ENCODE data around the gene ZNF260.

ZNF260 gene

GRCh38 chr19:36528194-36528920, at the start of gene ZNF260:
TSS of gene ZNF260 (minus strand) at chr19:36528271. CDS start at chr19:36515238, 13,033 bp downstream.
- TF ChIP-seq, protein P1, sequence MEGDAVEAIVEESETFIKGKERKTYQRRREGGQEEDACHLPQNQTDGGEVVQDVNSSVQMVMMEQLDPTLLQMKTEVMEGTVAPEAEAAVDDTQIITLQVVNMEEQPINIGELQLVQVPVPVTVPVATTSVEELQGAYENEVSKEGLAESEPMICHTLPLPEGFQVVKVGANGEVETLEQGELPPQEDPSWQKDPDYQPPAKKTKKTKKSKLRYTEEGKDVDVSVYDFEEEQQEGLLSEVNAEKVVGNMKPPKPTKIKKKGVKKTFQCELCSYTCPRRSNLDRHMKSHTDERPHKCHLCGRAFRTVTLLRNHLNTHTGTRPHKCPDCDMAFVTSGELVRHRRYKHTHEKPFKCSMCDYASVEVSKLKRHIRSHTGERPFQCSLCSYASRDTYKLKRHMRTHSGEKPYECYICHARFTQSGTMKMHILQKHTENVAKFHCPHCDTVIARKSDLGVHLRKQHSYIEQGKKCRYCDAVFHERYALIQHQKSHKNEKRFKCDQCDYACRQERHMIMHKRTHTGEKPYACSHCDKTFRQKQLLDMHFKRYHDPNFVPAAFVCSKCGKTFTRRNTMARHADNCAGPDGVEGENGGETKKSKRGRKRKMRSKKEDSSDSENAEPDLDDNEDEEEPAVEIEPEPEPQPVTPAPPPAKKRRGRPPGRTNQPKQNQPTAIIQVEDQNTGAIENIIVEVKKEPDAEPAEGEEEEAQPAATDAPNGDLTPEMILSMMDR (IDR thresholded peaks at IDR 0.05), result no peak
- no peak for TF ChIP-seq ZFX (IDR thresholded peaks at IDR 0.05; ENCODE audit: borderline replicate concordance)
- peak within 1 kb of the TSS; percentile 92 for H3K27ac ChIP-seq

GRCh38 chr19:36577271-36577996, 49.4 kb upstream of the ZNF260 start:
- no peak overlapping the region for H3K27ac ChIP-seq
- TF ChIP-seq ZFX (IDR thresholded peaks at IDR 0.05; ENCODE audit: borderline replicate concordance), result no peak
- TF ChIP-seq, protein P1 (IDR thresholded peaks at IDR 0.05), result no peak

GRCh38 chr19:36574741-36575140, 46.7 kb upstream of the ZNF260 start:
- TF ChIP-seq, protein P1 (IDR thresholded peaks at IDR 0.05), result no peak
- TF ChIP-seq ZFX (IDR thresholded peaks at IDR 0.05; ENCODE audit: borderline replicate concordance), result no peak
- H3K27ac ChIP-seq, result peak overlapping the region; percentile 90

DNA sequence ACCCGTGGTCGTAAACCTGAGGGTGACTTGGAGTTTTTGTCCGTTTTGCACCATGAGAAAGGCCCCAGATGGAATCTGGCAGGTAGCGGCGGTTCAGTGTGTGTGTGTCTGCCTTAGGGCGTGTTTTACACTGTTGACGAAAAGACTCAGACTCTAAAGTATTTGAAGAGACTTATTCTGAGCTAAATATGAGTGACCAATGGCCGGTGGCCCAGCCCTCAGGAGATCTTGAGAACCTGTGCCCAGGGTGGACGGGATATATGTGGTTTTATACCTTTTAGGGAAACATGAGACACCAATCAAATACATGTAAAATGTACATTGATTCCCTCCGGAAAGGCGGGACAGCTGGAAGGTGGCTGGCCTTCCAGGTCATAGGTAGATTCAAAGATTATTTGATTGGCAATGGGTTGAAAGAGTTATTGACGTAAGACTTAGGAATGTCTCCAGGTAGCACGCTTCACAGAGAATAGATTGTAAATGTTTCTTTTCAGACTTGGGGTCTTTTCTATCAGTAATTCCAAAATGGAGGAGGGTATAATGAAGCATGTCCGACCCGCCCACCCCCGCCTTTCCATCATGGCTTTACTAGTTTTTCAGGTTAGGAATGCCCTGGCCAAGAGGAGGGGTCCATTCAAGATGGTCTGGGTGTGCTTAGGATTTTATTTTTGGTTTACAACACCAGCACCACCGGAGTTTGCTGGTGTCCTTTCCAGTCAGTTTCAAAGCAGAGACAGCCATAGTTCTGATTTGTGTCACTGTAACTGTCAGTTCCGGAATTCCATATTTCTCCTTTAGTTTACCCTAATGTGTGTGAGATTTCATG, 46.0 kb upstream of the ZNF260 start:
- TF ChIP-seq ZFX (IDR thresholded peaks at IDR 0.05; ENCODE audit: borderline replicate concordance), result no peak
- TF ChIP-seq, protein P1 (IDR thresholded peaks at IDR 0.05), result no peak

GRCh38 chr19:36573020-36573894, 45.2 kb upstream of the ZNF260 start, which contains the start of gene ZNF529:
TSS of gene ZNF529 (minus strand) at chr19:36573292. CDS start at chr19:36572346, 946 bp downstream.
- peak within 1 kb of the TSS; percentile 90 for H3K27ac ChIP-seq
- TF ChIP-seq, protein P1 (IDR thresholded peaks at IDR 0.05), result 0 out of 2 replicates have a peak, but pooled peaks have one; percentile 4
- no peak for TF ChIP-seq ZFX (IDR thresholded peaks at IDR 0.05; ENCODE audit: borderline replicate concordance)

More for the DNA sequence above, 46.0 kb upstream of the ZNF260 start:
- H3K27ac ChIP-seq, result peak overlapping the region; percentile 90

DNA sequence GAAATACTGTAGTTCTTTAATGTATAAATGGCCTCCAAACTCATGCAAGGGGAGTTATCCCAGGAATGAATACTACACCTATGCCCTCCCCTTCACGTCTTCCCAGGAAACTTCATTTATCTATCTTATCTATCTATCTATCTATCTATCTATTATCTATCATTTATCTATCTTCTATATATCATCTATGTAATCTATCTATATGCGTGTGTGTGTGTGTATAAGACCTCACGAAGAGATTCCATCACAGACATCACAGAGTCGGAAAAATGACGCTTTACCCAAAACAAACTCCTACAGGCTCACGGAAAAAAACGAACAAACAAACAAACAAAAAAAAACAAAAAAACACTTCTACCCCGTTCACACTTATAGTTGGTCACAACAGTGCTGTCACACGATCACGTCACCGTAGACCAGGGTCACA, 44.5 kb upstream of the ZNF260 start:
- no peak for TF ChIP-seq ZFX (IDR thresholded peaks at IDR 0.05; ENCODE audit: borderline replicate concordance)
- TF ChIP-seq, protein P1 (IDR thresholded peaks at IDR 0.05), result no peak
- peak overlapping the region; percentile 90 for H3K27ac ChIP-seq

Data from 22Rv1 (cell line).